HEK293 (cell line): ENCODE measurements around the gene NFIX.

Experiments
- TCF7L2 ChIP-seq: IDR thresholded peaks from 2 replicates; pipeline ENCODE4 v1.6.1; 2011; ENCODE audit warnings: low read depth, mild to moderate bottlenecking, inconsistent platforms, low read length, moderate library complexity, borderline replicate concordance
- ZNF169 ChIP-seq: fragments of 450-650 bp; formaldehyde crosslinking; IDR thresholded peaks from 2 replicates; pipeline ENCODE4 v1.5.1; 2016; ENCODE audit warnings: missing biosample characterization, missing genetic modification characterization
- ZNF211 ChIP-seq: fragments of 450-650 bp; formaldehyde crosslinking; IDR thresholded peaks from 2 replicates; pipeline ENCODE4 v1.5.1; 2016; ENCODE audit warnings: low read depth, missing biosample characterization, missing genetic modification characterization
- ZNF350 ChIP-seq: fragments of 450-650 bp; formaldehyde crosslinking; IDR thresholded peaks from 2 replicates; pipeline ENCODE4 v1.5.0; 2017; ENCODE audit warnings: missing biosample characterization, mild to moderate bottlenecking, missing genetic modification characterization
- ZNF423 ChIP-seq: fragments of 450-650 bp; formaldehyde crosslinking; IDR thresholded peaks from 2 replicates; pipeline ENCODE4 v1.5.1; 2016; ENCODE audit warnings: missing biosample characterization, missing genetic modification characterization
- TF ChIP-seq, protein P1 (sequence below): fragments of 450-650 bp; formaldehyde crosslinking; IDR thresholded peaks from 2 replicates; pipeline ENCODE4 v1.5.1; 2016; ENCODE audit warnings: missing biosample characterization, missing genetic modification characterization
- TF ChIP-seq, protein P2 (sequence below): fragments of 450-650 bp; formaldehyde crosslinking; IDR thresholded peaks from 2 replicates; pipeline ENCODE4 v1.5.1; 2016; ENCODE audit warnings: missing biosample characterization, missing genetic modification characterization
- TF ChIP-seq, protein P3 (sequence below): fragments of 450-650 bp; formaldehyde crosslinking; IDR thresholded peaks from 2 replicates; pipeline ENCODE4 v1.5.1; 2016; ENCODE audit warnings: missing biosample characterization, missing genetic modification characterization

DNA sequence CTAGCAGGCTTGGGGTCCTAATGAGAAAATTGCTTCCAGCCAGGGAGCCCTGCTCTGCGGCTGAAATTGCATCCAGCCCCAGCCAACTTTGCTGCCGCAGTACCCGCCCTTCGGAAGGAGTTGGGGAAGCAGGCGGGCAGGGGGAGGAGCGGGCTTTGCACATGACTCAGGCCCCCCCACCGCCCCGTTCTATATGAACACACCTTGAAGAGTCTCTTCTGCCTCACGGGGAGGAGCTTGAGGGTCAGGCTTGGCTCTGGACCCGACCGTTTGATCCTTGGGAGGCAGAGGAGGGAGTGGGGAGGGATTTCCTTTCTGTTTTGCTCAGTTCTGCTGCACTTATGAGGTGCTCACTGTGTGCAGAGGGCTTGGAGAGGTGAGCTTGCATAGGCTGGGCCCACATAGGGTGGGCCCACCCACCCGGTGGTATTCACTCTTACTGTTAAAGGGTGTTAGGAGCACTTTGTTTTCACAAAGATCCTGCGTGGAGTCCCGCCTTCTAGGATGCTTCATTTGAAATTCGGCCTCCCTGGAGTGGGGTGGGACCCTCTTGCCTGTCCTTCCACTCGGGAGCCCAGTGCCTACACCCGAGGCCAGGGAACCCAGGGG lies 60.9 kb downstream of the NFIX start:
- TF ChIP-seq, protein P1, sequence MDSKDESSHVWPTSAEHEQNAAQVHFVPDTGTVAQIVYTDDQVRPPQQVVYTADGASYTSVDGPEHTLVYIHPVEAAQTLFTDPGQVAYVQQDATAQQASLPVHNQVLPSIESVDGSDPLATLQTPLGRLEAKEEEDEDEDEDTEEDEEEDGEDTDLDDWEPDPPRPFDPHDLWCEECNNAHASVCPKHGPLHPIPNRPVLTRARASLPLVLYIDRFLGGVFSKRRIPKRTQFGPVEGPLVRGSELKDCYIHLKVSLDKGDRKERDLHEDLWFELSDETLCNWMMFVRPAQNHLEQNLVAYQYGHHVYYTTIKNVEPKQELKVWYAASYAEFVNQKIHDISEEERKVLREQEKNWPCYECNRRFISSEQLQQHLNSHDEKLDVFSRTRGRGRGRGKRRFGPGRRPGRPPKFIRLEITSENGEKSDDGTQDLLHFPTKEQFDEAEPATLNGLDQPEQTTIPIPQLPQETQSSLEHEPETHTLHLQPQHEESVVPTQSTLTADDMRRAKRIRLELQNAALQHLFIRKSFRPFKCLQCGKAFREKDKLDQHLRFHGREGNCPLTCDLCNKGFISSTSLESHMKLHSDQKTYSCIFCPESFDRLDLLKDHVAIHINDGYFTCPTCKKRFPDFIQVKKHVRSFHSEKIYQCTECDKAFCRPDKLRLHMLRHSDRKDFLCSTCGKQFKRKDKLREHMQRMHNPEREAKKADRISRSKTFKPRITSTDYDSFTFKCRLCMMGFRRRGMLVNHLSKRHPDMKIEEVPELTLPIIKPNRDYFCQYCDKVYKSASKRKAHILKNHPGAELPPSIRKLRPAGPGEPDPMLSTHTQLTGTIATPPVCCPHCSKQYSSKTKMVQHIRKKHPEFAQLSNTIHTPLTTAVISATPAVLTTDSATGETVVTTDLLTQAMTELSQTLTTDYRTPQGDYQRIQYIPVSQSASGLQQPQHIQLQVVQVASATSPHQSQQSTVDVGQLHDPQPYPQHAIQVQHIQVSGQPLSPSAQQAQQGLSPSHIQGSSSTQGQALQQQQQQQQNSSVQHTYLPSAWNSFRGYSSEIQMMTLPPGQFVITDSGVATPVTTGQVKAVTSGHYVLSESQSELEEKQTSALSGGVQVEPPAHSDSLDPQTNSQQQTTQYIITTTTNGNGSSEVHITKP: no peak
- TF ChIP-seq, protein P2, sequence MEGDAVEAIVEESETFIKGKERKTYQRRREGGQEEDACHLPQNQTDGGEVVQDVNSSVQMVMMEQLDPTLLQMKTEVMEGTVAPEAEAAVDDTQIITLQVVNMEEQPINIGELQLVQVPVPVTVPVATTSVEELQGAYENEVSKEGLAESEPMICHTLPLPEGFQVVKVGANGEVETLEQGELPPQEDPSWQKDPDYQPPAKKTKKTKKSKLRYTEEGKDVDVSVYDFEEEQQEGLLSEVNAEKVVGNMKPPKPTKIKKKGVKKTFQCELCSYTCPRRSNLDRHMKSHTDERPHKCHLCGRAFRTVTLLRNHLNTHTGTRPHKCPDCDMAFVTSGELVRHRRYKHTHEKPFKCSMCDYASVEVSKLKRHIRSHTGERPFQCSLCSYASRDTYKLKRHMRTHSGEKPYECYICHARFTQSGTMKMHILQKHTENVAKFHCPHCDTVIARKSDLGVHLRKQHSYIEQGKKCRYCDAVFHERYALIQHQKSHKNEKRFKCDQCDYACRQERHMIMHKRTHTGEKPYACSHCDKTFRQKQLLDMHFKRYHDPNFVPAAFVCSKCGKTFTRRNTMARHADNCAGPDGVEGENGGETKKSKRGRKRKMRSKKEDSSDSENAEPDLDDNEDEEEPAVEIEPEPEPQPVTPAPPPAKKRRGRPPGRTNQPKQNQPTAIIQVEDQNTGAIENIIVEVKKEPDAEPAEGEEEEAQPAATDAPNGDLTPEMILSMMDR (tag by site-specific recombination): no peak
- TF ChIP-seq ZNF169 (no peak), TCF7L2 (no peak), ZNF211 (no peak), ZNF423 (tag by site-specific recombination) (no peak), ZNF350 (no peak)
- TF ChIP-seq, protein P3, sequence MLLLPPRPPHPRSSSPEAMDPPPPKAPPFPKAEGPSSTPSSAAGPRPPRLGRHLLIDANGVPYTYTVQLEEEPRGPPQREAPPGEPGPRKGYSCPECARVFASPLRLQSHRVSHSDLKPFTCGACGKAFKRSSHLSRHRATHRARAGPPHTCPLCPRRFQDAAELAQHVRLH: no peak
